ENCODE measurements around the gene IL36B.

- TF ChIP-seq FOXA1 (IDR thresholded peaks at IDR 0.05) (no peak), FOXM1 (IDR thresholded peaks at IDR 0.05; ENCODE audit: borderline replicate concordance) (no peak), ZNF384 (IDR thresholded peaks at IDR 0.05) (no peak), ARNT (IDR thresholded peaks at IDR 0.05) (no peak), BHLHE40 (IDR thresholded peaks at IDR 0.05; ENCODE audit: borderline replicate concordance) (no peak), SUZ12 (IDR thresholded peaks at IDR 0.05) (no peak)
Measured at GRCh38 chr2:113039158-113039557, 13.5 kb downstream of the IL36B start.
